HG02610 (cell line): ENCODE results near the gene OCRL.

Source experiments
- ATAC-seq: cut with Tn5 transposase; IDR thresholded peaks from one replicate; pipeline ENCODE4 v1.9.1; 2021; ENCODE audit warnings: mild to moderate bottlenecking, moderate library complexity; ENCODE audit not compliant: unreplicated experiment

OCRL gene

GRCh38 chrX:129631849-129632248 lies 91.8 kb downstream of the OCRL start:
- no peak for ATAC-seq

DNA sequence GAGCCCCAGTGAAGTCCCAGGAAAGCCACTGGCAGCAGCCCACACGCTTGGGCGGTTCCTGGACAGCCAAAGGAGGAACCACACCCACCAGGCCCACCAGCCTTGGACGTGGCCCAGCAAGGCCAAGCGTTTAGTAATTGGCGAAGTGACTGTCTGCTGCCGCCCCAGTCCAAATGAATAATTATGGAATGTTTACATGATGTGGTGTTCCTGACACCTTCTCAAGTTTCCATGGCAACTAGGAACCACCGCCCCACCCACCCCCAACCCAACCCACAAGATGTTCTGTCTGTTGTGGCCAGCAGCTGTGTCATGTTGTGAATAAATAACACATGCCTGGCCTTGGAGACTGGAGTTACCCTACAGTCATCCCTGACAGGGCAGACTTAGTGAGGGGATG lies 92.4 kb downstream of the OCRL start:
- ATAC-seq: no peak

DNA sequence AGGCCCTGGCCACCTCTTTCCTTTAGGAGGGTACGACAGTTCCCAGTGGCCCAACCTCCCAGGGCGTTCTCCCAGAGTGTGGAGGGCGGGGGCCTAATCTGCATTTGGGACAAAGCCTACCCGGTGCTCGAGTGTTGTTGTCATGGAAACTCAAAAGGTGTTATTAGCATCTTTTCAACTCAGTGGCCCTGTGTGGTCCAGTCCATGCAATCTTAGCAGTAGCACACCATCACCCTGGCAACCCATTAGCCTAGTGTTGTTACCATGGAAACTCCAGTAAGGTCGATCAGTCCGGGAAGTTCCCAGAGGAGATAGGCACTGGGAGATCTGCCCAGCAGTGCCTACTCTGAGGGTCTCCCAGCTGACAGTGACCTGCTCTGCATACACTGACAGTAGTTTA lies 94.5 kb downstream of the OCRL start:
- no peak for ATAC-seq

DNA sequence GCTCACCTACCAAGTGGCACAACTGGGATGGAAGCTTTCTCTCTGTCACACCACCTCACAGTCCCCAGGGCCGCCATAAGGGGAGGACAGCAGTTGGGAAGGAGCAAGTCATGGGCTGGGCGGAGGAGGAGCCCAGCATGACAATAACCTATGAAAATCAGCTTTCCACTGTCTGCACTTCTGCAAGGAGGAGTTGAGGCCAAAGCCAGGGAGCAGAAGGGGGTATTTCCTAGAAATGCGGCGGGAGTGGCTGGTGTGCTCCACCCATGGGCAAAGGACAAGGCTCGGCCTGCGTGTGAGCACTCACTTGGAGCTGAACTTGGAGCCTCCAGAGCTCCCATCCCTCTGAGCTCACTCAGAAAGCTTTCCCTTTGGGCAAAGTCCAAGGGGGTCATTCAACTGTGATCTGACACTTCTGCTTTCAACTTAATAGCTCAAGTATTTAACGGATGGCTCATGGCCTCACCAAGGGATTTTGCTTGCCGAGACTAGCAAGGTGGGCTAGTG lies 96.2 kb downstream of the OCRL start:
- no peak for ATAC-seq

GRCh38 chrX:129637217-129638109 lies 97.4 kb downstream of the OCRL start:
- ATAC-seq: peak; percentile 49

DNA sequence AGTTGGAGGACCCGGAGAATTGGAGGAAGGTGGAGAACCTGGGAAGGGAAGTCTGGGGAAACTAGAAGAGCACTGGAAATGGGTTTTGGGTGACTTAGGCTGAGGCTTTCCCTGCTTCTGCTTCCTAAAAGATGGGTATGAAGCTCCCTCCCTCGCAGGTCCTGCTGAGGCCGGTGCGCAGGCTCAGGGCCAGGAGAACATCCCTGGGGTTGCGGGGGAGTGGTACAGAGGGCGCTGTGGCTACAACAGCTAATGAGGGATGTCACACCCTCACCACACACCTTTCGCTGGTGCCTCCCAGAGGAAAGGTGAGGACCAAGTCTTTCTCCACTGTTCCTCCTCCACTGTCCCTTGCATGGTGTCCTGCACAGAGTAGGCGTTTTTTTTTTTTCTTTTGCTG lies 98.9 kb downstream of the OCRL start:
- no peak for ATAC-seq

DNA sequence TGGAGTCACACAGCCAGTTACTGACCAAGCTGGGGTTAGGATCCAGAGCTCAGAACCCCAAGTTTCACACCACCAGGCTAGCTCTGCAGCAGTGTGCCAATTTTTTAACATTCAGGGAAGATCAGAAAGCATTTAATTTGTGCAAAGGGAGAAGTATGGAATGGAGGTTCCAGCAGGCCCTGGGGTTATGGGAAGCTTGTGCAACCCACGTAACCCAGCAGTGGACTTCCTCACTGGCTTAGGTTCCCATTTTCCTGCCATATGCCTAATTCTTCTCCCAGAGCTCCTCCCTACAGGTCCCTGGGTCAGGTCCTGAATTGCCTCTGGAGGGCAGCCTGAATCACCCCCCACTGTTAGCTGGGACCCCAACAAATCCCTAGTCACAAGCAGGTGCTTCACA lies 100.7 kb downstream of the OCRL start:
- no peak for ATAC-seq

DNA sequence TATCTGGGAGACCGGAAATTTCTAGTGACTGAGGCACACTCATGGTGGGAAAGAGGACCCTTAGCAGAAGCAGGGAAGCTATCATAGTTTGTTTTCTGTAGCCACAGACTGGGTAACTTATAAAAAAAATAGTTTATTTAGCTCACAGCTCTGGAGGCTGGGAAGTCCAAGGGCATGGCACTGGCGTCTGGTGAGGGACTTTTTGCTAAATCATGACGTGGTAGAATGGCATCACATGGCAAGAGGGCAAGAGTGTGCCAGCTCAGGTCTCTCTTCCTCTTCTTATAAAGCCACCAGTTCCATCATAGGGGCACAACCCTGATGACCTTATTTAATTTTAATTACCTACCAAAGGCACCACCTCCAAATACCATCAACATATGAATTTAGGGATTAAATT lies 101.4 kb downstream of the OCRL start:
- no peak for ATAC-seq

GRCh38 chrX:129641941-129642340 lies 101.9 kb downstream of the OCRL start:
- no peak for ATAC-seq
